GM19324 (cell line): ENCODE data around the gene IYD.

Experiments
- ATAC-seq: cut with Tn5 transposase; IDR thresholded peaks from one replicate; pipeline ENCODE4 v1.9.1; 2021; ENCODE audit warnings: mild to moderate bottlenecking, moderate library complexity; ENCODE audit not compliant: unreplicated experiment, low FRiP score

Gene IYD

DNA sequence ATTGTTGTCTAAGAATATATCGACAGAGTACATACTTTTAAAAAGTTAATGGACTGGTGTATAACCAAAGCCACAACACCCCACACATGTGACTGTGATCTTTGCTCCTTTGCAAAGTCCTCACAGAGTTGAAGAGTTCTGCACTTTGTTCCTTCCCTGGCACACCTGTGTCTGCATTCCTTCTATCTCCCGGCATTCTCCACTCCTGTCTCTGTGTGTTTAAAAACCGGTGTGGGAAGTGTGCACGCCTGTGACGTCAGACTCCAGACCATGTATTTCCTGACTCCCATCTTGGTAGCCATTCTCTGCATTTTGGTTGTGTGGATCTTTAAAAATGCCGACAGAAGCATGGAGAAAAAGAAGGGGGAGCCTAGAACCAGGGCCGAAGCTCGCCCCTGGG is at the start of gene IYD:
IYD (plus strand) TSS at position 251 of the 400 bp plus-strand sequence; CDS start at position 271, 20 bp downstream.
- ATAC-seq = no peak

- ATAC-seq = no peak
These were observed 48.9 kb upstream of the IYD start for GRCh38 chr6:150319924-150320323.

GRCh38 chr6:150320442-150320841 is 48.4 kb upstream of the IYD start:
- ATAC-seq = no peak

- no peak for ATAC-seq
These were observed 46.3 kb upstream of the IYD start for GRCh38 chr6:150322466-150322871.

GRCh38 chr6:150323205-150323604 is 45.6 kb upstream of the IYD start:
- ATAC-seq = no peak

DNA sequence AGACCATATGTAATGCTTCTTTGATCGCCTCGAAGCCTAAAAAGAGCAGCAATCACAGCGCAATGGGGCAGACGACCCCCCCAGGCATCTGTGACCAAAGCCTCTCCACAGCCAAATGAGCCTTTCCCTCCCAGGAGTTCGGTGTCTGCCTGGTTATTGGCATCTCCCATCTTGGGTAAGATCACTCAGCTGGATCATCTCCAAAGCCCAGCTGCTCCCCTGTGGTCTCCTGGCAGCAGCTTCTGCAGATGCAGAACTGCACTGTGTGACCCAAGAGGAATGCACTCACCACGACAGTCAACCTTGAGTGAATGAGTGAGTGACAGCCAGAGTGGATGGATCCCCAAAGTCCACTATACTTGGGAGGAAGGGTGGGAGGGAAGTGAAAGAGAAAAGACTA is 44.8 kb upstream of the IYD start:
- no peak for ATAC-seq

- no peak for ATAC-seq
These were observed 43.6 kb upstream of the IYD start for GRCh38 chr6:150325066-150325772.

DNA sequence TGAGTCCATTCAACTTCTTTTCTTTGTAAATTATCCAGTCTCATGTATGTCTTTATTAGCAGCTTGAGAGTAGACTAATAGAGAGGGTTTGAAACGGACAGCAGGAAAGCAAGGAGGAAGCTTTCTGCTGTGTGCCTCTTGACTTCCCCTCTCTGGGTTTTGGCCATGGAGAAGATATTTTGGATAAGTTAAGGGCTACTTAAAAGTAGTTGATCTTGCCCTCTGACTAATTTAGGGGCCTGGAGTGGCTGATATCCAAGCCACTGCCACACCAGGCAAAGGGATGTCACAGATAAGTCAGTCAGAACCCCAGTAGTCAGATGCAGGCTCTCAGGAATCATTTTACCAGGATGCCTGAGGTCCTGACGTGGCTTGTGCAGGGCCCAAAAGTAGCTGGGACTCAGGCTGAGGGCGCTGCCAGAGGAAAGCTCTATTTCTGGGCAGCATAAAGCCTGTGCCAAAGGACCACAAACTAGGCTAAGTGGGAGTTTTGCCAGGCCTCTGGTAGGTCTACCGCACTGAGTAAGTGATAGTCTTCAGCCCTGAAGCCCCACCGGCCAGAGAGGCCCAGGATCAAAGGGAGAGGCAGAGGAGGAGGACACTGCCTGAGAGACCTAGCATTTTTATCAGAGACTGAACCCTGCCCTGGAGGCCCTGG is 41.6 kb upstream of the IYD start:
- ATAC-seq = no peak

DNA sequence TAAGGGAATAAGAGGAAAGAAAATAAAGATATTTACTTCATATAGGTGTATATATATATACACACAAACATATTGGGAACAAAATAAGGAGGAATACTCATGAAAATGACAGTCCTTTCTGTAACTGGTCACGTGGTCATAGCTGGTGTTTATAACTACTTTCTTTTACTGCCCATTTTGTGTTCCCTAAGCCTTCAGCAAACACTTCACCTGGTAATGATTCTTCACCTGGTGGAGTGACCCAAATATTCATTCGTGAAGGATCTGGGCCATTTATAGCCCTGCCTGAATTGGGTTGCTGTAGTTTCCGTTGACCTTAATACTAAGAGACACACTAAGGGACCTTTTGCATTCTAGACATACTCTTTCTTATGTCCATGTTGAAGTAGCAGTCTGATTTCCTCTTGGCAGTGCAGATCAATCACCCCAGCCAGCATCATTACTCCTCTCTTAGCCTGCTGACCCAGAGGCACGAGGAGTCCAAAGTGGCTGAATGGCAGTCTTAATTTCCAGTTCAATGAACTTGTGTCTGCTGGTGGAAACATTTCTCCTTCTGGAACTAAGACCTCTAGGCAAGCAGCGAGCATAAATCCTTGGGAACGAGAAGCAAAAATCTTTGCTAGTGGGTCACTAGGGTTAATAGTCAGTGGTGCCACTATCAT is 39.9 kb upstream of the IYD start:
- no peak for ATAC-seq

DNA sequence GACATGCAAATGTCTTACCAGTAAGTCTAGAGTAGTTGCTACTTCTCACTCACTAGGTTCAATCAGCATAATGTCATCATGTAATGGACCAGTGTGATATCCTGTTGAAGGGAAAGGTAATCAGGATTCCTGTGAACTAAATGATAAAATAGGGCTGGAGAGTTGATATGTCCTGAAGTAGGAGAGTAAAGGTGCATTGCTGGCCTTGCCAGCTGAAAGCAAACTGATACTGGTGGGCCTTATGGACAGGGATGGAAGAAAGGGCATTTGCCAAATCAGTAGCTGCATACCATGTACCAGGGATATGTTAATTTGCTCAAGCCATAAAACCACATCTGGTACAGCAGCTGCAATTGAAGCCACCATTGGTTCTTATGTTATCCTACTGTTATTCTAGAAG is 37.5 kb upstream of the IYD start:
- ATAC-seq = no peak

GRCh38 chr6:150332939-150333584 is 35.8 kb upstream of the IYD start:
- no peak for ATAC-seq

- ATAC-seq = no peak
These were observed 35.2 kb upstream of the IYD start for GRCh38 chr6:150333585-150333941.

DNA sequence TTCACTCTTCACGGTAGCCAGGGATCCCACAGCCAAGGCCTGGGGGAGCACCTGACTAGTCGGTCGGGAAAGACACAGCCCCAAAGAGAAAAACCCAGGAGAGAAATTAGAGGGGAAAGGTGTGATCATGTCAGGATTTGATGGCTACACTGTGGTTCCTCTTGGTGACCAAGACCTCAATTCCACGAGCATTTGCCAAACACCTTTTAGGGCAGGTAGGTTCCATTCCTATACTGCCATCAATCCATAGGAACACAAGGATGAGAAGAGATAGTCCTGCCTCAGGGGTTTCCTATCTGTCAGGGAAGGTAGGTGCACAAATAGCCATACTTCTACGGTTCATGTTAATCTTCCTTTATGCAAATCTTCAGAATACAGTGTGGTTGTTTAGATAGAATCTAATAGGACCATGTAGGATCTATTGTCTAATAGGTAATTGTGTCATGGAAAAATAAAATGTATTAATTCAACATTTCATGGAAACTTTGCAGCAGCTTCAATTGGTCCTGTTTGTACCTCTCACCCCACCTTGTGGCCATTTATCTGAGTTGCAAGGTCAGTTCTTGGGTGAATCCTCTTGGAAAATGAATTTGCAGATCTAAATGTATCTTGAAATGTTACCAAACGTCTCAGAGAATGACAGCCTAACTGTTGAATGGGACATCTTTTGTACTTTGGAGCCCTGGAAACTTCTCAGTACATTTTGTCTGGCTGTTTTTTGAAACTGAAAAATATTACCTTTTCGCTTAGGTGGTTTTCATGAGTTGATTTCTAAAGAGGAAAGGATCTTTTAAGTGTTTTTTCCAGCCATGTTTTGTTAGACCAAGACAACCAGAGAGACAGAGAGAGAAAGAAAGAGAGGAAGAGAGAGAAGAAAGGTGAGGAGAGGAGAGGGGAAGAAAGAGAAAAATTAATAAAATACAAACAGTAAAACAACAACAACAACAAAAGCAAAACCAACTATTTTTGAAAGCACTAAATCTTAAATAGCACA is 33.7 kb upstream of the IYD start:
- no peak for ATAC-seq

- no peak for ATAC-seq
These were observed 32.5 kb upstream of the IYD start for GRCh38 chr6:150336299-150336698.

- no peak for ATAC-seq
These were observed 32.1 kb upstream of the IYD start for GRCh38 chr6:150336708-150337107.

DNA sequence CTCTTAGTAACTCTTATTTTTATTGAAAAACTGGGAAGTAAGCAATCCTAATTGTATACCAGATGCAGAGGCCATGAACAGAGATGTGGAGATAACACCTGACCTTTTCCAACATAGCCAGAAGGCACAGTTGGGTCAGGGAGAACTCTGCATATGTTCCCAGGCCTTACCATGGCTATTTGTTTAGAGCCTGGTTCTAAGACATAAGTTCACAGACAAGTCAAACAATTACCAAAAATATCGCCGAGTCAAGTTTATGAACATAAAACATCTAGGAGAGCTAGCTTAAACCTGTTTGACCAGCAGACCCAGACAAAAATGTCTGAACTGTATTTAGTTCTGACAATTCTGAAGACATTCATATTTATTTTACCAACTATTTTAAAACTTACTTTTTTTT is 26.7 kb upstream of the IYD start:
- no peak for ATAC-seq

- no peak for ATAC-seq
These were observed 25.4 kb upstream of the IYD start for GRCh38 chr6:150343434-150343833.

DNA sequence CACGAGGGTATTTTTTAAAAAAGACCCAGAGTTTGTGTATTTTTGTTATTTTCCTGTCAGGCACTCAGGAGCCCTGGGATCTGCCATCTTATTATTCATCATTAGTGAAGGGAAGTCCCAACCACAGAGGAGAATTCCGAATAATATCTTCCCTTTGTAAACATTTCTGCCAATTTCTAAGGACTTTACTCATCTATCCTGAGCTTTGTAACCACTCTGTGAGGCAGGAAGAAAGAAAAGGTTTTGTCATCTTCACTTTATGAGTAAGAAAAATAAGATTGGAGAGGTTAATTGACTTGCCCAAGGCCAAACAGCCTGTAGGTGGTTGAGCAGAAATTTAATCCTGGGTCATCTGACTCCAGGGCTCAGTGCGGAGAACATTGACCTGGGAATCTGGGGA is 23.0 kb upstream of the IYD start:
- no peak for ATAC-seq

DNA sequence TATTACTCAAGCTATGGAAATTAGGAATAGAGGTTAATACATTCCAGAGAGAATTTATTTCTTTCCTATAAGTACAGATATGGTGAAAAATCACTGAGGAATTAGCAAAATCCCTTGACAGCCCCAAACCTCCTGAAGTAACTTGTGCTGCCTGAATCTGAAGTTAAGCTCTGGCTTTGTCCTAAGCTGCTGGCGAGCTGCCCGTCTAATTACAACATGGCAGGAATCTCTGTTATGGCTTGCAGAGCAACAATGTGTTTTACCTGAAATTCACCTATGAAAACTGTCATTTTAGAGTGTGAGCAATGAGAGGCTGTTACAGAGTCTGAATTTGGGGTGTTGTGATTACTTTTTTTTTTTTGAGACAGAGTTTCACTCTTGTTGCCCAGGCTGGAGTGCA is 22.5 kb upstream of the IYD start:
- no peak for ATAC-seq

DNA sequence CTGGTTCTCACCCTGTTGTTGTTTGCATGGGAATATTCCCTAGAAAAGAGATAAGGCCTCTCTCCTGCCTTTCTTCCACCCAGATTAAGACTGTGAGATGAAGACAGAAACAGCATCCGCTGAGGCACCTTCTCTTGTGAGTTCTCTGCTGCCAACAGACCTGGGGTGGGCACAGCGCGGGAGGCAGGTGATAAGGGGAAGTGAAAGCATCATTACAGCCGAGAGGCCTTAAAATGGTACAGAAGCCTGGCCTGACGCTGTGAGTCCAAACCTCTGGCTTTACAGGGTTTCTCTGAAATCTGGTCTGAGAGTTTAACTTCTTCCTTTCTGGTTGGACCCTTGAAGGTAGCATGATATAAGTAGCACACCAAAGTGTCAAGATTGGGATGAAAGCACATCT is 21.0 kb upstream of the IYD start:
- ATAC-seq = peak; percentile 69
